Stromal cell of bone marrow (primary cell): ENCODE measurements around the gene BUD13.

Source experiments
- DNase-seq: peaks from one replicate; pipeline ENCODE4 v3.0.0-alpha.2; 2012; ENCODE audit warnings: low read depth

Gene BUD13

GRCh38 chr11:116715383-116715782 is 57.4 kb downstream of the BUD13 start:
- DNase-seq: no peak

GRCh38 chr11:116714902-116715301 is 57.9 kb downstream of the BUD13 start:
- DNase-seq: no peak

- no peak for DNase-seq
Observed at GRCh38 chr11:116712428-116712827, 60.4 kb downstream of the BUD13 start.

GRCh38 chr11:116710762-116711161 is 62.0 kb downstream of the BUD13 start:
- no peak for DNase-seq

- no peak for DNase-seq
Observed at GRCh38 chr11:116710001-116710674, 62.6 kb downstream of the BUD13 start.

GRCh38 chr11:116707746-116708145 is 65.0 kb downstream of the BUD13 start:
- no peak for DNase-seq

- DNase-seq: no peak
Observed at GRCh38 chr11:116707161-116707629, 65.6 kb downstream of the BUD13 start.

GRCh38 chr11:116703421-116703820 is 69.4 kb downstream of the BUD13 start:
- no peak for DNase-seq

GRCh38 chr11:116702772-116703385 is 69.9 kb downstream of the BUD13 start:
- no peak for DNase-seq

GRCh38 chr11:116701876-116702275 is 70.9 kb downstream of the BUD13 start:
- DNase-seq: no peak

GRCh38 chr11:116701297-116701801 is 71.4 kb downstream of the BUD13 start:
- no peak for DNase-seq

- DNase-seq: no peak
Observed at GRCh38 chr11:116700586-116701220, 72.1 kb downstream of the BUD13 start.
